Fibroblast of skin of right quadriceps (primary cell): ENCODE data around the gene CHRNA9.
"Not testable (repeated sequence)": the region's sequence is repeated elsewhere in the genome, so short reads cannot be mapped to it uniquely, and the experiment has no call there.

Experiments
- DNase-seq: peaks from one replicate; pipeline ENCODE4 v3.0.0-alpha.2; 2013

Gene CHRNA9, protein sequence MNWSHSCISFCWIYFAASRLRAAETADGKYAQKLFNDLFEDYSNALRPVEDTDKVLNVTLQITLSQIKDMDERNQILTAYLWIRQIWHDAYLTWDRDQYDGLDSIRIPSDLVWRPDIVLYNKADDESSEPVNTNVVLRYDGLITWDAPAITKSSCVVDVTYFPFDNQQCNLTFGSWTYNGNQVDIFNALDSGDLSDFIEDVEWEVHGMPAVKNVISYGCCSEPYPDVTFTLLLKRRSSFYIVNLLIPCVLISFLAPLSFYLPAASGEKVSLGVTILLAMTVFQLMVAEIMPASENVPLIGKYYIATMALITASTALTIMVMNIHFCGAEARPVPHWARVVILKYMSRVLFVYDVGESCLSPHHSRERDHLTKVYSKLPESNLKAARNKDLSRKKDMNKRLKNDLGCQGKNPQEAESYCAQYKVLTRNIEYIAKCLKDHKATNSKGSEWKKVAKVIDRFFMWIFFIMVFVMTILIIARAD

DNA sequence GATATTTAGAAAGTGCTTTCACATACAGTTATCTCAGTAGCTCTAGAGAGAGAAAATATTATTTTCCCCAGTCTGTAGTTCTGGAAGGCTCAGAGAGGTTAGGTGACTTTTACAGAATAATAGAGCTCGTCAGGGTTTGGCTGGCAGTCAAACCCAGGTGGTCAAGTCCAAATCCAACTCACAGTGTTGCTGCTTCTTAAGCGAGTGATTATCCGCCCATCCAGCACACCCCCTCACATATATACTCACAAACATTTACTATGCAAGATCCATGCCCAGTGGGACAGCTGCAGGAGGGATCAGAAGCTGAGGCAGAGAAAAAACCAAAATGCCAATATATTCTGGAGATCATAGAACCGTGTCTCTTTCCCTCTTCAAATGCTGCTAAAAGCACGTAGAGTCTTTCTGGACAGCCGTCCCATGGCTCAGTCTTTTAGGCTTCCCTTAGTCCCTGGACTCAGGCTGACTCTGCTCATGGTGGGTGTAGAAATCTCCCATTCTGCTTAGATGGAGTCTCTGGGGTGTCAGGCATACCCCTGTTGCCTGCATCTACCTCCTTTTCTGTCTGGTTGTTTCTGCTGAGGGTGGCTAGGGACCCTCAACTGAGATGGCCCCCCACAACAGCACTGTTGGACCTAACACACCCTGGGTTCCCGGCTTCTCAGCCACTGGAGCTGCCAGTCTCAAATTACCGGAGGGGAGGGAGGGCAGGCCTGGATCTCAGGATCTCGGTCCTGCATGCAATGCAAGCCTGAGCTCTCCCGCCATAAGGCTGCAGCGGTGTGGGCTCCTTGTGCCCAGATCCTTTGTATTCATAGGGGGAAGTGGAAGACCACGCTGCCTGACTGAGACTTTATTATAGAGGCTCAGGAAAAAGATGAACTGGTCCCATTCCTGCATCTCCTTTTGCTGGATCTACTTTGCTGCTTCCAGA, at the start of gene CHRNA9:
TSS of gene CHRNA9 (plus strand) at position 743 of the 934 bp plus-strand sequence. CDS start at position 878, 135 bp downstream.
- peak; percentile 33 for DNase-seq

DNA sequence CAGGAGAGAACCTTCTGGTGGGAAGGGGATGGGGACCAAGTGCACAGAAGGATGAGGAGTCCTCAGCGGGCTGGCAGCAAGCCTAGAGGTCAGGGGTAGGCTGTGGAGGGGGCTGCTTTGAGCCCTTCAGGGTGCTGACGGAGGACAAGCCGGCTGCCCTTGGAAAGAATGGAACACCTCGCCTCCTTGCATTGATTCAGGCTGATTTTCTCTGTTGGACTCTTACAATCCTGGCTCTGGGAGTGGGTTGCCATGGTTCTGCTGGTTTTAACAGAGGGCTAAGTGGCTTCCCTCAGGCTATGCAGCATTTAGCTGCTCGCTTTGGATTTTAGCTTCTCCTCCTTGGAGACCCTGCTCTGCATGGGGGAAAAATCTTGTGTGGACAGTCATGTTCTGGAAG, 49.4 kb upstream of the CHRNA9 start:
- no peak for DNase-seq

DNA sequence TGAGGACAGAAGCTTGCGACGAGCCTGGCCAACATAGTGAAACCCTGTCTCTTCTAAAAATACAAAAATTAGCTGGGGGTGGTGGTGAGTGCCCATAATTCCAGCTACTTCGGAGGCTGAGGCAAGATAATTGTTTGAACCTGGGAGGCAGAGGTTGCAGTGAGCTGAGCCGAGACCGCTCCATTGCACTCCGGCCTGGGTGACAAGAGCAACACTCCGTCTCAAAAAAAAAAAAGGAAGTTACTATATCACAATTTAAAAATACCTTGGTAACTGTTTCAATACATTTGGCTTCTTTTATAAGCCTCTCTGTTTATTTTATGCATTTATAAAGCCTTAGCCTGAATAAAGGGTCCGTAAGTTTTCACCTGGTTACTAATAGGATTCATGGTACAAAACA, 46.6 kb upstream of the CHRNA9 start:
- no peak for DNase-seq

DNA sequence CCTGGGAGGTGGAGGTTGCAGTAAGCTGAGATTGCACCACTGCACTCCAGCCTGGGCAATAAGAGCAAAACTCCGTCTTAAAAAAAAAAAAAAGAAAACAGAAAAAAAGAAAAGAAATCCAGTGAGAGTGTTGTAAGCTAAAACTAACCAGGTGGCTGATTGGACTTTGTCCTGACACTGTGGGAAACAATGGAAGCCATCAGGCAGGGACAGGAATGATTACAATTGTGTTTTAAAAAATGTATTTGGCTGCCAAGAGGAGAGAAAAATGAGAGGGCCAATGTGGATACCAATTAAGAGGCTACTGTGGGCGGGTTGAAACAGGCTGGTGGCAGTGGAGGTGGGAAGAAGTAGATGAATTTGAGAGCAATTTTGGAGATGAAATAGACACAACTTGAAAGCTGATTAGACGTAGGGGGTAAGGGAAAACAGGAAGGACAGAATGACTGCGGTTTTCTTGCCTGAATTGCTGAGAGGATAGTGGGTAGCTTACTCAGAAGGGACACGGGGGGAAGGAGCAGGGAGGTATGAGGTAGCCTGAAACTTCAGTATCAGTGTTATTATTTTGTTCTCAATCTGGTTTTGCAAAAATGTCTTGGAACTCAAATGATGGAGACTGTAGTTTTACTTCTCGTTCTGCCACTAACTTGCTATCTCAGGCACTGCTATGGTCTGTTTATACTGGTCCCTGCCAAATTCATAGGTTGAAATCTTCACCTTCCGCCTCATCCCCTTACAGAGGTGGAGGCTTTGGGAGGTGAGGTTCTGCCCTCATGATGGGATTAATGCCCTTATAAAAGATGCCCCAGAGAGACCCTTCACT, 45.6 kb upstream of the CHRNA9 start:
- DNase-seq: peak; percentile 33

DNA sequence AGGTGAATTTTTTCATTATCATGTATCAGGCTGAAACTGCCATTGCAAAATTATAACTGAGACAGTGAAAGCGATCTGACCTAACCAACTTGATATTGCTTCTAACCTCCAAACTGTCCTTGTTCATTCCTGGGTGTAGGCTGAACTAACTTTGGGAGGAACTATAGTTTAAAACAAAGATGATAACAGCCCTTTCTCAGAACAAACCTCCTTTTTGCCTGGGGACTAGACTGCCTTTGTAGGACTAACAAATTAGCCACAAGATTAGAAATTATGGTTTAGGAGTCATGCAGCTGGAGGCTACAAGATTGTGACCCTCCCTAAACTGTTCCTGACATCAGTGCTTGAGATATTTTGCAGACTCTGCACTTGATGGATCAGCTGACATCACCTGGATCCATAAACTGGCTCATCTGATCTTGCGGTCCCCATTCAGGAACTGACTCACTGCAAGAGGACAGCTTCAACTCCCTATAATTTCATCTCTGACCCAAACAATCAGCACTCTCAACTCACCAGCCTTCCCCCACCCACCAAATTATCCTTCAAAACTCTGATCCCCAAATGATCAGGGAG, 44.4 kb upstream of the CHRNA9 start:
- peak; percentile 47 for DNase-seq

DNA sequence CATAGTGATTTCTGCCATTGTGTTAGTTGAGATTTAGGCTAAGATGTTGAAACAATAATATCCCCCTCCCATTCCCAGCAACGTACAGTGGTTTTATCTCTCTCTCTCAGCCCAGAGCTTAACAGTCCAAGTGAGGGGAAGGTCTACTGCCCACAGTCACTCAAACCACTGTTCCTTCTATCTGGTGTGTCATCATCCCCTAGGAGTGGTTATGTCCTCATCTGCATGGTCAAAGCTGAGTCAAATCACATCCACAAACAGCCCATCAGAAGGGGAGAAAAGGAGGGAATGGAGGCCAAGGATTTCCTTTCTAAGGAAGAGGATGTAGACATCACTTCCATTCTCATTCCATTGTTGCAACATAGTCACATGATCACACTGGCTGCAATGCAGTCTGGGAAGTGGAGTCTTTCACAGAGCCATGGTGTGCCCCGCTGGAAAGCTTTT, 42.8 kb upstream of the CHRNA9 start:
- DNase-seq: peak; percentile 39

DNA sequence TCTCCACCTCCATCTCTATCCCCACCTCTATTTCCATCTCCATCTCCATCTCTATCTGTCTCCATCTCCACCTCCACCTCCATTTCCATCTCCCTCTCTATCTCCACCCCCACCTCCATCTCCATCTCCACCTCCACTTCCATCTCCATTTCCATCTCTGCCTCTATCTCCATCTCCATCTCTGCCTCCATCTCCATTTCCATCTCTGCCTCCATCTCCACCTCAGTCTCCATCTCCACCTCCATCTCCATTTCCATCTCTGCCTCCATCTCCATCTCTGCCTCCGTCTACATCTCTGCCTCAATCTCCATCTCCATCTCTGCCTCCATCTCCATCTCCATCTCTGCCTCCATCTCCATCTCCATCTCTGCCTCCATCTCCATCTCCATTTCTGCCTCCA, 40.8 kb upstream of the CHRNA9 start:
- DNase-seq: no peak

DNA sequence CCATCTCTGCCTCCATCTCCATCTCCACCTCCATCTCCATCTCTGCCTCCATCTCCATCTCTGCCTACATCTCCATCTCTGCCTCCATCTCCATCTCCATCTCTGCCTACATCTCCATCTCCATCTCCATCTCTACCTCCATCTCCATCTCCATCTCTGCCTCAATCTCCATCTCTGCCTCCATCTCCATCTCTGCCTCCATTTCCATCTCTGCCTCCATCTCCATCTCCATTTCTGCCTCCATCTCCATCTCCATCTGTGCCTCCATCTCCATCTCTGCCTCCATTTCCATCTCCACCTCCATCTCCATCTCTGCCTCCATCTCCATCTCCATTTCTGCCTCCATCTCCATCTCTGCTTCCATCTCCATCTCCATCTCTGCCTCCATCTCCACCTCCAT, 40.1 kb upstream of the CHRNA9 start:
- not testable (repeated sequence) for DNase-seq

DNA sequence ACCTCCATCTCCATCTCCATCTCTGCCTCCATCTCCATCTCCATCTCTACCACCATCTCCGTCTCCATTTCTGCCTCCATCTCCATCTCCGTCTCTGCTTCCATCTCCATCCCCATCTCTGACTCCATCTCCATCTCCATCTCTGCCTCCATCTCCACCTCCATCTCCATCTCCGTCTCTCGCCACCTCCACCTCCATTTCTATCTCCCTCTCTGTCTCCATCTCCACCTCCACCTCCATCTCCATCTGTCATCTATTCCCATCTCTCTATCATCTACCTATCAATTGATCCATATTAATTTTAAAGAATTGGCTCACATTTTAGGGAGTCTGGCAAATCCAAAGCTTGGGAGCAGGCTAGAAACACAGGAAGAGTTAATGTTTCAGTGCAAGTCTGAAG, 39.6 kb upstream of the CHRNA9 start:
- DNase-seq: no peak

DNA sequence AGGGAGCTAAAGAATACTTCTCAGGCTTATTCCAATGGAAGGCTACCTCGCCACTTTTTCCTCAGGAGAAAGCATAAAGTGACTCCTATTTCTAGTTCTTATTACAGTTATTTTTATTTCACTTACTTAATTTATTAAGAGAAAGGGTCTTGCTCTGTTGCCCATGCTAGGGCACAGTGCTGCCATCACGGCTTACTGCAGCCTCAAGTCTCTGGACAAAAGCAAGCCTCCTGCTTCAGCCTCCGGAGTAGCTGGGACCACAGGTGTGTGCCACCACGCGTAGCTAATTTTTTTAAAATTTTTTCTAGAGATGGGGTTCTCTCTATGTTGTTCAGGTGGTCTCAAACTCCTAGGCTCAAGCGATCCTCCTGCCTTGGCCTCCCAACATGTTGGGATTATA, 36.0 kb upstream of the CHRNA9 start:
- DNase-seq: no peak

DNA sequence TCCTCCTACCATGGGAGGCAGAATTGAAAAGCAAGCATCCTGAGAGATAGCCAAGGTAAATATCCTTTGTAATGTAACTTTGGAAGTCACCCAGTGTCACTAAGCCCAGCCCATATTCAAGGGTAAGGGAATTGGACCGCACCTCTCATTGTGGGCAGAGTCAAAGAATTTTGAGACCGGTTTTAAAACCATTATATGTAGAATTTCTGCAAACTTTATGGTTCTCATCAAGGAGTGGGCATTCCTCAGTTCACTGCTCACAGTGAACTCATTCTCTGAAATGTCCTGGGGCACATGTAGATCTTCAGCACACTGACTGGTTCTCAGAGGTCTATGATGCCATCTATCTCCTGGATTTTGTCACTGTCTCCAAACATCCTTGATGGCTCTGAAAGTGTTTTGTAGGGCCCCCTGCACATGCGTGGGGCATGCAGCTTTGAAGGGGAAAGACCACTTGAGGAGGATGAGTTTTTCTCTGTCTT, 35.3 kb upstream of the CHRNA9 start:
- DNase-seq: no peak

DNA sequence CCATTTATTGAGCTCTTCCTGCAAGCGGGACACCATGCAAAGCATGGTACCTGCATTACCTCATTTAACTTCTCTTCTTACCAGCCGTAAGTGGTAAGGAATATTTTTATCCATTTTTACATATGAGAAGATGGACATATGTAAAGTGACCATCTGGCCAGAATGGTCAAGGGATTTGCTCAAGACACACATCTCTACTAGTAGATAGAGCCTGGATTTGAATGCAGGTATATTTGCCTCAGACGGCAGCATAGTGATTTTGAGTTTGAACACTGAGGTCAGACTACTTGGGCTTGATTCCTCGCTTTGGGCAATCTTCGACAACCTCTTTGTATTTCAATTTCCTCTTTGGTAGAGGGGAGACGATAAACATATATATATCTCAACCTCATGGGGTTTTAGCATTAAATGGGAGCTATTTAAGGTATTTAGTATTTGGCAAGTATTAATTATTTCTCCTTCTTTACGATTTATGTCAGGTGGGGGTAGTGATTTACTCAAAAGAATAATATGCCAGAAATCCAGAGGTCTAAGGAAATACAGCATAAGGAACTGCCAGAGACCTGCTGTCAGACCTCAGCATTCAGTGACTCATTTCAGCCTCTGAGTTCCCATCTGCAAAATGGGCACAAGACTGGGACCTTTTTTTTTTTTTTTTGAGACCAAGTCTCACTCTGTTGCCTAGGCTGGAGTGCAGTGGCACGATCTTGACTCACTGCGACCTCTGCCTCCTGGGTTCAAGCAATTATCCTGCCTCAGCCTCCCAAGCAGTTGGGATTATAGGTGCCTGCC, 34.6 kb upstream of the CHRNA9 start:
- DNase-seq: no peak

DNA sequence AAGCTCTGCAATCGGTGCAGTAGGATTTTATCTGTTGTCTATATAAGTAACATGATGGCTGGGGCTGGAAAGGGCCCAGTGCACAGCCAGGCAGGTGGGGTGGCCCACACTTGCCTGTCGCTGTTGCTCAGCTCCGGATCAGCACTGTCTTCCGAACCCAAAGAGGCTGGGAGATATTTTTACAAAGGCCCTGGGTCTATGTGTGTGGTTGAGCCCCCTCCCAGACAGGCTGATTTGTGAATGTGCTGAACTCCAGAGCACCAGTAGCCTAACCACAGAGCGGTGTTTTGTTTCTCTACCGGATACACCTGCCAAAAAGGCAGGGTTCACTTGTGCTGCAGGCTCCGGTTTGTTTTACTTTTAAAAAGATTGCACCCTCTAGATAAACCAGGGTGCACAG, 33.5 kb upstream of the CHRNA9 start:
- DNase-seq: no peak

DNA sequence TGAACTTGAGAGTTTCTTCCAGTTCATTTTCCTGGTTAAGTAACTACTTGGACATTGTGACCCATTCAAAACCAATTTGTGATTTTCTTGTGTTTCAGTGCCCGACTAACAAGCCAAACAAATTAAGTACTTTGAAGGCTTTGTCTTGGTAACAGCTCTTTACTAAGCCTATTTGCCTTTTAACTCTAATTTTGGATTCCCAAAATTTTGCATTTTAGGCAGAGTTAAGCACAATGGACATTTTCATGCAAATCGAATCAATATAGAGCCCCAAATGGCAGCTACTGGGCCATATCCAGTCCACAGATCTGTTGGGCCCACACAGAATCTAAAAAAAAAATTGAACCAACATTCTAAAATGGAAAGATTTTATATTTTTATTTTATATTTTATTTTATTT, 31.4 kb upstream of the CHRNA9 start:
- no peak for DNase-seq

DNA sequence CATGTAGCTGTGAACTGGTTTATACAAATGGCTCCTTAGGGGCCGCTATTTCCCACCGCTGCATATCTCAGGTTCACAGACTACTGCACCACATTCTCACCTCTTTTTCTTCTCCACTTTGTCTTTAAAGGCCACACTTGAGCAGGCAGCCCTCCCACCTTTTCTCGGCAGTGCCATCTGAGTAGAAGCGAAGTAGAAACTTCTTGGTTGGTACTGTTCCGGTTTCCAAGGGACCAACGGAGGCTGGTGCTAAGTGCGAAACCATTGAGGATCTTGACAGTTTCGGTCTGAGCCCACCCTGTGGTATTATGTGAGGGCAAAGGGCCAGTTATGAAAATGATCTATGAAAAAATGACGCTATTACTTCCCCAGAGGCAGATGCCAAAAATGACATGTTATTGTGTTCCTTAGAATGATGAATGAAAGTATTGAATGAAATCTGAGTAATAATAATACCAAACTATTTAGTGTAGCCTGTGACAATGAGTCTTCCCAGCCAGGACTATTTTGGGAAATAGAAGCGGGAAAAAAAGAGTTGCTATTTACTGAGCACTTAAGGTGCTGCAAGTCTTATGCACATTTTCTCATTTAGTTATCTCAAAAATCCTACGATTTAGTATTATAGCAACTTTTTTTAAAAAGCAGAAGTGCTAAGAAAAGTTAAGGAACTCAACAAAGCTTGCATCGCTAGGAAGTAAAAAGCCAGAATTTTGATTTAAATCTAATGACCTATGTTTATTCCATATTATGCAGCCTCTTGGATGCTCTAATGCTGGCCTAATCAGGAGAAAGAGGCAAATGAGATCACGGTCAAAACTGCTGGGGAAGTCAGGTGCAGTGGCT, 29.6 kb upstream of the CHRNA9 start:
- no peak for DNase-seq

DNA sequence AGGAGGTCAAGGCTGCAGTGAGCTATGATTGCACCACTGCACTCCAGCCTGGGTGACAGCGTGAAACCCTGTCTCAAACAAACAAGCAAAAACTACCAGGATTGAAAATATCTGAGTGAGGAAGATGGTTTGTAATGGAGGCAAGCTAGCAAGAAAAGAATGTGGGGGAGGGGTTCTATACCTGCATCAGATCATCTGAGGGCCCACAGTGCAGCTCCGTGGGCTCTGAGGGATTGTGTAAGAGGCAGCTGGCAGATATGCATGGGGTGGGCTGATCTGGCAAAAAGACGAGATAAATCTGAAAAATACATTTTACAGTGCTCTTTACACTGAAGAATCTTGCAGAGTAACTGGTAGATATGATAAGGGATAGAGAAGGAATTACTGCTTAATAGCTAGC, 28.9 kb upstream of the CHRNA9 start:
- DNase-seq: no peak

DNA sequence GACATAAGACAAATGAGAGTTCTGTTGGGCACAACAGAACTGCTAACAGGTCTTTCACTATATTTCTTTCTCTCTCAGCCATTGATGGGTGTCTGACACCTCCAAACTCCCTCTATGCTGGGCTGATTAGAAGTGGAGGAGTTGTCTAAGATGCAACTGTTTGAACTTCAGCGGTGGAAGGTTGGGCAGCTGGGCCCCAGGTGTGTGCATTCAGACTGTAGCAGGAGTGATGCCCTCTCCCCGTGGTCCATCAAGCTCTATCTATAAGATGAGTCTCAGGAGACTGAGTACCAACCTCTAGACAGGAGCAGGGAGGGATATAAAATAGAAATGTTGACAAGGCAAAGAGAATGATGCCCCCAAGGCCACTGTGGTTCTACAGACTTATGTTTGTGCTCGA, 28.2 kb upstream of the CHRNA9 start:
- no peak for DNase-seq

DNA sequence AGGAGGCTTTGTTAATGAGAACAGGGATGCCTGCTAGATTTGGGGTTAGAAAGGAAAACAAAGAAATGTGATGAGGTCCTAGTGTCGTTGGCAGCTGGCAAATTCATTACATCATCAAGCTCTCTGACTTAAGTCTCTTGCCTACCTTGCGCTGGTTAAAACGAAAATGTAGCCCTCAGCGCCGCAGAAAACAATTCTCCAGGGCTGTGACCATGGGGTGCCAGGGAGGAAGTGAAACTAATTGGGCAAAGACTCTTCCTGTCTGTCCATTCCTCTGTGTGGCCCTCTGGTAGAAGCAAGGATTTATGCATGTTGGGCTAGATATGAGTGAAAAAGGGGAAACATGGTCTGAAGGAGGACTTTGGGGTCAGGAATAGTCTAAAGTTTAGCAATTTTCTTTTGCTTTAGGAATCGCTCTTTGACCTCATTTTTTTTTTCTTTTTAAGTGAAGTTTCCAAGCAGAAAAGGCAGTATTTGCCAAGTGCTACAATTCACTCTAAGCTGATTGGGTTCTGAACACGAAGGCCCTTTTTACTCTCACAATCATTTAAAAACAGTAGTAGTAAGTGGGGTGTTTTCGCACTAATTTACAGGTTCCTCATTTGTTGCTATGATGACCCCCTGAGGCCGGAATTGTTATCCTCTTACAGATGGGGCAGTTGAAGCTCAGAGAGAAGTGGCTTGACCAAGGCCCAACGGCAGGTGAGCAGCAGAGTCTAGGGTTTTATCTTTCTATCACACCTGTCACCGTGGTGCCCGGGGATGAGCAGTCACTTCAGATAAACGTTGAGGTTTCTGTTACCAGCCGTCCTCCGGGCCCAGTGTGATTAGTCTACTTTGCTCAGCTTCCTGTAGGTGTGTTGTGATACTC, 27.3 kb upstream of the CHRNA9 start:
- no peak for DNase-seq

DNA sequence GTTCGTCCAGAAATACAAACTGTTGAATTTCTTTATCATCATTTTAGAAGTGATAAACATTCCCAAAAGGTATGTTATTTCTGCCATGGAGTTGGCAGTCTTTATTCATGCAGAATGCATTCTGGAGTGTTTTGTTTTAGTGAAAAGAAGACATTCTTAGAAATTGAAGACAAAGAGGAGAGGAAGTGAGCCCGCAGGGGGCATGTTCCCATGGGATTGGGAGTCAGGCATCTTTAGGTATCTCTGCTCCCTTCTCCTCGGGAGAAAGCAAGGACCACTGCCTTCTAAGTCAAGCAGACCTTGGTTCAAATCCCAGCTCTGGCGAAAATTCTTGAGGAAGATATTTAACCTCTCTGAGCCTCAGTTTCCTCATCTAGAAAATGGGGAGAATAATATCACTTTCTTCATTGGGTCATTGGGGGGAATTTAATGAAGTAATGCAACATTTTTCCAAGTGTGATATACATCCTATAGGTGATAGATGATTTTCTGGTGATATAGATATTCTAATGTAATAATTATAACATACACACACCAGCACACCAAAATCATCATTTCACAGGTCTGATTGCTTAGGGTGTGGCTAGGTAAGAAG, 26.5 kb upstream of the CHRNA9 start:
- DNase-seq: no peak
